GM13976 (cell line): ENCODE results near the gene MYO10.

Experiments
- DNase-seq: peaks from one replicate; pipeline ENCODE4 v3.0.0; 2012; ENCODE audit warnings: low spot score
- in situ Hi-C: fragments of 300-500 bp; cut with MboI; formaldehyde crosslinking; loops from one replicate; pipeline ENCODE4 v1.12.0; 2022; ENCODE audit warnings: low sequenced_read_pairs, mixed read lengths, inconsistent platforms; ENCODE audit not compliant: unreplicated experiment
- TF ChIP-seq, protein P1 (sequence below): IDR thresholded peaks from 2 replicates; pipeline ENCODE4 v1.5.1; 2012; ENCODE audit warnings: borderline replicate concordance, mild to moderate bottlenecking; ENCODE audit not compliant: insufficient read depth; ENCODE audit errors: extremely low read depth, missing control alignments, control extremely low read depth

Gene MYO10

DNA sequence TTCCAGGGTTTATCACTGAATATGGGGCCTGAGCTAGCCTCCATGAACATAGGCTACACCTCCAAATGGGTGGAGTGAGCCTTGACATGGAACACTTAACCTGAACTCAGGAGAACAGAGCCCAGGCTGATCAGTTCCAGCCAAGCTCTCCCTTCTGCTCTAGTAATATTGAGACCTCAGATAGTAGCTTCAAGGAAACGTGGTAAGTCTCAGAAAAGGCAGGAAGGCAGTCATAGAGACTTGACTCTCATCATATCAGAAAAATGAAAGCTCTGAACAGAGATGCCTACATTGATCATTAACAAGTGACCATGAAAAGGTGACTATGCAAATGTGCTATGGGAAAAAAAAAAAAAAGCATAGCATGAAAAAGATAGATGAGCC, 40.5 kb upstream of the MYO10 start:
- TF ChIP-seq, protein P1, sequence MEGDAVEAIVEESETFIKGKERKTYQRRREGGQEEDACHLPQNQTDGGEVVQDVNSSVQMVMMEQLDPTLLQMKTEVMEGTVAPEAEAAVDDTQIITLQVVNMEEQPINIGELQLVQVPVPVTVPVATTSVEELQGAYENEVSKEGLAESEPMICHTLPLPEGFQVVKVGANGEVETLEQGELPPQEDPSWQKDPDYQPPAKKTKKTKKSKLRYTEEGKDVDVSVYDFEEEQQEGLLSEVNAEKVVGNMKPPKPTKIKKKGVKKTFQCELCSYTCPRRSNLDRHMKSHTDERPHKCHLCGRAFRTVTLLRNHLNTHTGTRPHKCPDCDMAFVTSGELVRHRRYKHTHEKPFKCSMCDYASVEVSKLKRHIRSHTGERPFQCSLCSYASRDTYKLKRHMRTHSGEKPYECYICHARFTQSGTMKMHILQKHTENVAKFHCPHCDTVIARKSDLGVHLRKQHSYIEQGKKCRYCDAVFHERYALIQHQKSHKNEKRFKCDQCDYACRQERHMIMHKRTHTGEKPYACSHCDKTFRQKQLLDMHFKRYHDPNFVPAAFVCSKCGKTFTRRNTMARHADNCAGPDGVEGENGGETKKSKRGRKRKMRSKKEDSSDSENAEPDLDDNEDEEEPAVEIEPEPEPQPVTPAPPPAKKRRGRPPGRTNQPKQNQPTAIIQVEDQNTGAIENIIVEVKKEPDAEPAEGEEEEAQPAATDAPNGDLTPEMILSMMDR: no peak
- in situ Hi-C loops: no loop called here
- no peak for DNase-seq

DNA sequence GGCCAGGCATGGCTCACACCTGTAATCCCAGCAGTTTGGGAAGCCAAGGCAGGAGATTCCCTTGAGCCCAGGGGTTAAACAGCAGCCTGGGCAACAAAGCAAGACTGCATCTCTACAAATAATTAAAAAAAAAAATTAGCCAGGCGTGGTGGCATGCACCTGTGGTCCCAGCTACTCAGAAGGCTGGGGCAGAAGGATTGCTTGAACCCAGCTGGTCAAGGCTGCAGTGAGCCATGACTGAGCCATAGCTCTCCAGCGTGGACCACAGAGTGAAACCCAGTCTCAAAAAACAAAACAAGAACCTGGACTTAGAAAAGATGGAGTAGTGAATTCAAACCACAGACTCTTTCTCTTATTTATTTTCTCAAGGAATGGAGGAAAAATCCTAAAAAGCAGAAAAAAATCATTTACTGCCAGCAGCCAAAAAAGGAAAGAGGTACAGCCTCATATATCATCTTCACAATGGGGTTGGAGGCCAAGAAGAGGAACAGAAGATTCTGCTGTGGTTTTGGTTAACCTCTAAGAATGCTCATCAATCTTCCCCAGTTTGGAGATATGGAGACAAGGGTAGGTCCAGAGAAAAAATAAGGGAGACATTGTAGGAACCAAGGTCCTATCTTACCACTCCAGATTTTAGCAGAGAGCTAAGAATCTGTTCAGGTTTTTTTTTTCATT, 40.0 kb upstream of the MYO10 start:
- in situ Hi-C loops: no loop called here
- TF ChIP-seq, protein P1: no peak
- DNase-seq: no peak

DNA sequence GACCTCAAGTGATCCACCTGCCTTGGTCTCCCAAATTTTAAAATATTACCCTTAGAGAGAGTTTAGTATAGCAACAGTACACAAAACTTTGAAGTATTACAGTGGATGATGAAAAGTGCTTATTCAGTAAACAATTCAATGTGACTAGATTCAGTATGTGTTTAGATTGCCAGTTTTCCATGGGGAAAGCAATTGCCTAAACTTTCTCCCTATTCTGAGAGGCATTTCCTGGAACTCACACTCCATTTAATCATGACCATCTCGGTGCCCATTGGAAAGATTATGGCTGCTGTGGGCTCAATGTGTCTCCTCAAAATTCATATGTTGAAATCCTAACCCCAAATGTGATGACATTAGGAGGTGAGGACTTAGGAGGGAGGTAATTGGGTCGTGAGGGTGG, 38.9 kb upstream of the MYO10 start:
- DNase-seq: no peak
- in situ Hi-C loops: no loop called here
- TF ChIP-seq, protein P1: no peak

DNA sequence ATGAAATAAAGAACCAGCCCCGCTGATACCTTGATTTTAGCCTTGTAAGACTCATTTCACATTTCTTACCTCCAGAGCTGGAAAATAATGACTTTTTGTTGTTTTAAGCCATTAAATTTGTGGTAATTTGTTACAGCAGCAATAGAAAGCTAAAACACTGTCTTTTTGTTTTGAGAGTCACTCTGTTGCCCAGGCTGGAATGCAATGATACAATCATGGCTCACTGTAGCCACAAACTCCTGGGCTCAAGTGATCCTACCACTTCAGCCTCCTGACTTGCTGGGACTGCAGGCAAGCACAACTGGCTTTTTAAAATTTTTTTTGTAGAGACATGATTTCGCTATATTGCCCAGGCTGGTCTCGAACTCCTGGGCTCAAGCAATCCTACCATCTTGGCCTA, 34.7 kb upstream of the MYO10 start:
- TF ChIP-seq, protein P1: no peak
- in situ Hi-C loops: no loop called here
- no peak for DNase-seq

DNA sequence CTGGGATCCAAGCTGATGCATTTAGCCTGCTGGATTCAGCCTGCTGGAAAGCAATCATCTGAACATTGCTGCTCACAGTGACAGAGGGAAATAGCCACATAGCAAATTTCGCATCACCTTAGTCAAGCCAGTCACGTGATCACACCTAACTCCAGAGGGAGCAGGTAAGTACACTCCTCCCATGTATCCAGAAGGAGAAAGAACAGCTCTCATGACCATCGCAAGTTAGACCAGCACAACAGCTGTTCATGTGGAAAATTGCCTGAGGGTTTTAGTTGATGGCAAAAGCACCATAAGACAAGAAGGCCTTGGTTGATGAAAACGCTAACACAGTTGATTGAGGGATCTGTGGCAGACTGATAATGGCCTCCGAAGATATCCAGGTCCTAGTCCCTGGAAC, 34.2 kb upstream of the MYO10 start:
- TF ChIP-seq, protein P1: no peak
- in situ Hi-C loops: no loop called here
- no peak for DNase-seq

DNA sequence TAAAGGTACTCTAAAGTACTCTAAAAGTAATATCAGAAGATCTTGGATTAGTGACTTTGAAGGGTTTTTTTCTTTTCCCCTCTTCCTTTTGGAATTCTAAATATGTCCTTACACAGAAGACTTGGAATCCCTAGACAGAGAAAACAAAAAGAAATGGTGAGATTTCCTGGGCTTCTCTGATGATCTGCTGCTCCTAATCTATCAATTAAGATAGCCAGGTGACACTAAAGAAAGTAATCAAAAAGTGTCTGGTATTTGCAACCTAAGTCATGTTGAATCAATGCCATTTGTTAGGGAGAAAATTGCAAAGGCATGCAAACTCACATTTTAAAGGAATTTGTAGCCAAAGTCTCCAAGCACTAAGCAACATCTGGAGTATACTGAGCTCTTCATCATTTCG, 29.5 kb upstream of the MYO10 start:
- in situ Hi-C loops: no loop called here
- TF ChIP-seq, protein P1: no peak
- no peak for DNase-seq
